GM06990 (cell line): Measurements from ENCODE around the gene LIG1.

ENCODE experiments used
- DNase-seq: peaks from one replicate; pipeline ENCODE4 v3.0.0-alpha.2; 2011; ENCODE audit not compliant: insufficient read length; ENCODE audit errors: extremely low read depth
- H3K27me3 ChIP-seq: replicated peaks from 2 replicates; pipeline ENCODE4 v1.6.0; 2011; ENCODE audit warnings: low read length; ENCODE audit not compliant: control insufficient read depth, insufficient read depth
- H3K36me3 ChIP-seq: 2 replicates; pipeline ENCODE4 v1.5.1; 2011; ENCODE audit warnings: low read length; ENCODE audit not compliant: control insufficient read depth, insufficient read depth
- H3K4me3 ChIP-seq: replicated peaks from 2 replicates; pipeline ENCODE4 v1.5.1; 2011; ENCODE audit warnings: low read depth, mild to moderate bottlenecking, control low read depth, low read length
- TF ChIP-seq, protein P1 (sequence below): IDR thresholded peaks from 2 replicates; pipeline ENCODE4 v1.5.1; 2011; ENCODE audit warnings: low read length, control low read depth, mild to moderate bottlenecking, inconsistent platforms; ENCODE audit not compliant: insufficient read depth, poor library complexity, severe bottlenecking

The LIG1 gene

DNA sequence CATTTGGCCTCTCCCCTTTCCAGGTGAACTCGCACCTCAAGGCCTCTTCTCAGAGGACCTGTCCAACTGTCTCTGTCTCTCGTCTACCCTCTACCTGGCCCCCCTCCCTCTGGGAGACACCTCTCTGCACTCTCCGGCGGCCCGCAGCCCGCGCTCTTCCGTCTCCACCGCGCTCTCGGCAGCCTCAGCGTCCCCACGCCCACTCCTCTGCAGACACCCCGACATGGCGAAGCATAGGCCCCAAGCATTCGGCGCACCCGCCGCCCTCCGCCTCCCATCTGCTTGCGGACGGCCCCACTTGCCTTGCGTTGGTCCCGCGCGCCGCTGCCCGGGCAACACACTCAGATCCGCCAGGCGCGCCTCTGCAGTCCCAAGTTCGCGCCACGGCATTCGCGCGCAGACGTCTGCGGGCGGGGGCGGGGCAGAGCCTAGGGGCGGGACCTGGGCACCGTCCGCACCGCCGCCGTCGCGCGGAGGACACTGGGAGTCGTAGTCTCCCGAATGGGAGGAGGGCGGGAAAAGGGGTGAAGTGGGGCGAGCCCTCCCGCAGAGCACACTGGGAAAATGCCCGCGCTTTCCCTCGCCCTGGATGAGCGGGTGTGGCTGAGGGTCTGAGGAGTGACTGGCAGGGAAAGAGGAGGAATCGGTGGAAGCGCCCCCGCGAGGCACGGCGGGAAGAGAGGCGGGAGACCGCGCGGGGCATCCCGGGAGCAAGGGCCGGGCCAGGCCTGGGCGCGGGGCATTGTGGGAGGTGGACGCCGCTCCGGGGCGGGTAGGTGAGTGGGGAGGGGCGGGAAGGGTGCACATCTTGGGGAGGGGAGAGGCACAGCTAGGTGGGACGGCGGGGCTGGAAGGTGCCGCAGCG, at the start of gene LIG1, which contains the start of gene ZSWIM9:
Gene LIG1 (minus strand): TSS at position 406 of the 865 bp plus-strand sequence. CDS start 4,778 bp downstream, outside the sequence.
Gene ZSWIM9 (plus strand): TSS at position 742 of the 865 bp plus-strand sequence. CDS start 1,123 bp downstream, outside the sequence.
- Histone ChIP-seq H3K27me3 (no peaks in the 10 kb centered on the region), H3K36me3 (peaks cover under 1% of the 10 kb centered on the region), H3K4me3 (peak within 1 kb of the TSS; percentile 94)
- TF ChIP-seq, protein P1, sequence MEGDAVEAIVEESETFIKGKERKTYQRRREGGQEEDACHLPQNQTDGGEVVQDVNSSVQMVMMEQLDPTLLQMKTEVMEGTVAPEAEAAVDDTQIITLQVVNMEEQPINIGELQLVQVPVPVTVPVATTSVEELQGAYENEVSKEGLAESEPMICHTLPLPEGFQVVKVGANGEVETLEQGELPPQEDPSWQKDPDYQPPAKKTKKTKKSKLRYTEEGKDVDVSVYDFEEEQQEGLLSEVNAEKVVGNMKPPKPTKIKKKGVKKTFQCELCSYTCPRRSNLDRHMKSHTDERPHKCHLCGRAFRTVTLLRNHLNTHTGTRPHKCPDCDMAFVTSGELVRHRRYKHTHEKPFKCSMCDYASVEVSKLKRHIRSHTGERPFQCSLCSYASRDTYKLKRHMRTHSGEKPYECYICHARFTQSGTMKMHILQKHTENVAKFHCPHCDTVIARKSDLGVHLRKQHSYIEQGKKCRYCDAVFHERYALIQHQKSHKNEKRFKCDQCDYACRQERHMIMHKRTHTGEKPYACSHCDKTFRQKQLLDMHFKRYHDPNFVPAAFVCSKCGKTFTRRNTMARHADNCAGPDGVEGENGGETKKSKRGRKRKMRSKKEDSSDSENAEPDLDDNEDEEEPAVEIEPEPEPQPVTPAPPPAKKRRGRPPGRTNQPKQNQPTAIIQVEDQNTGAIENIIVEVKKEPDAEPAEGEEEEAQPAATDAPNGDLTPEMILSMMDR = no peak
- DNase-seq = peak; percentile 96

DNA sequence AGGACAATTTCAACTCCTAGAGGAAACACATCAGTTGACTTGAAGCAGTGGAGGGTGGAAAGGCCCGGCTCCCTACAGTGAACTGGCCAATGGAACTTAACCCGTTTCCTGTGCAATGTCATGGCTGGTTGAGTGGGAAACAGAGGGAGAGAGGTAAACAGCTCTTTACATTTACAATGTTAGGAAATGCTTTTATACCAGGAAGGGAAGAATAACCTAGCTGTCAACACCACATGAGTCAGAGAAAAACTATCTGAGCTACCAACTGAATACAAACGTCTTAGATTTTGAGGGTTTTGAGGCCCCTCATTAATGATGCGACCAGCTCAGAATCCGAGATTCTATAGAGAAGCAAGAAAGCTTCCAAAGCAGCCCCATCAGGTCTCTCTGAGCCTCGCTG, 48.9 kb upstream of the LIG1 start:
- DNase-seq = no peak
- TF ChIP-seq, protein P1 = no peak
- no peak overlapping the region for H3K4me3 ChIP-seq
- no peaks in the 10 kb centered on the region for H3K27me3 ChIP-seq
- H3K36me3 ChIP-seq = peaks cover 13% of the 10 kb centered on the region

DNA sequence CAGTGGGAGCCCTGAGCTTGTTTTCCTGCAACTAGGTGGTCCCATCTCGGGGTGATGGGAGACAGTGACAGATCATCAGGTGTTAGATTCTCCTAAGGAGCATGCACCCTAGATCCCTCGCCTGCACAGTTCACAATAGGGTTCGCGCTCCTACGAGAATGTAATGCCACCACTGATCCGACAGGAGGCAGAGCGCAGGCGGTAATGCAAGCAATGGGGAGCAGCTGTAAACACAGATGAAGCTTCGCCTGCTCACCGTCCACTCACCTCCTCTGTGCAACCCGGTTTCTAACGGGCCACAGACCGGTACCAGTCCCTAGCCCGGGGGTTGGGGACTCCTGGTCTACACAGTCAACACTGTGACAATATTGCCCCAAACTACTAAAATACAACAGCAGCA, 46.8 kb upstream of the LIG1 start:
- H3K27me3 ChIP-seq = no peaks in the 10 kb centered on the region
- H3K36me3 ChIP-seq = peaks cover 15% of the 10 kb centered on the region
- TF ChIP-seq, protein P1 = no peak
- no peak overlapping the region for H3K4me3 ChIP-seq
- DNase-seq = no peak

DNA sequence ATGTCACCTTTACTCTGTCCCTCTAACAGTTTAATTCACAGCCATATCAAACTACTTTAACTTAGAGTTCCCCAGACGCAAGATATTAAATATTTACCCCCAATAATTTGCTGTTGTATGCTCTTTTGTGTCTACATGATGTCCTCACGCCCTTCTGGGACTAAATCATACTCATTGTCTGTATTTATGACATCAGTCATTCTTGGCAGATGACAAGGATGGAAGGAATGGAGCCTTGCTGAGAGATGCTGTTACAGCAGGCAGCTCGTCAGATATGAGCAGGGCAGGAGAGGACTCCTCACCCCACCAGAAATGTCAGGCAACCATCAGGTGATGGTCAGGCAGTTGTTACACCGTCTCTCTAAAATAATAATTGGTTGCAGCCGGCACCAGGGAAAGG, 43.8 kb upstream of the LIG1 start:
- H3K27me3 ChIP-seq = no peaks in the 10 kb centered on the region
- TF ChIP-seq, protein P1 = no peak
- H3K36me3 ChIP-seq = peaks cover 17% of the 10 kb centered on the region
- DNase-seq = no peak
- H3K4me3 ChIP-seq = no peak overlapping the region

DNA sequence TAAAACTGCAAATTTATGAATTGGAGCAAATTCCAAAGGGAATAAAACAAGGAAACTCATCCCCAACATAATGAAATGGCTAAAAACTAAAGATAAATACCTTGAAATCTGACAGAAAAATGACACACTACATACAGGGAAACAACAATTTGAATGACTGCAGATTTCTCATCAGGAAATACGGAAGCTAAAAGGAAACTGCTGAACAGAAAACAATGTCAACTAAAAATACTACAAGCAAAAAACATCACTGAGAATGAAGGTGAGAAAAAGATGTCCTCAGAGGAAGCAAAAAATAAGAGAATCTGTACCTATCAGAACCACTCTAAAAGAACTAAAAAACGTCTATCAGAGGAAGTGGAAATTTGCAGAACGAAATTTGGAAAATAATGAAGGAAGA, 39.9 kb upstream of the LIG1 start:
- no peak overlapping the region for H3K4me3 ChIP-seq
- no peak for DNase-seq
- H3K27me3 ChIP-seq = no peaks in the 10 kb centered on the region
- H3K36me3 ChIP-seq = peaks cover 4% of the 10 kb centered on the region
- TF ChIP-seq, protein P1 = no peak
